GM23338 (cell line): ENCODE results near the gene ADAMTS19. TPM values are rescaled to one million over a fixed set of nuclear protein-coding genes. Genes with fewer than 3 reads are reported as not detected.
A peak's percentile ranks its signal among the peaks of the same experiment; 100 is the strongest.

Source experiments
- ATAC-seq: fragments of 200-7000 bp; cut with Tn5 transposase; 3 replicates; pipeline ENCODE4 v1.9.1; 2020
- DNase-seq: peaks from one replicate; pipeline ENCODE4 v3.0.0-alpha.2; 2015; ENCODE audit warnings: low spot score
- H2AFZ ChIP-seq: fragments of 200-600 bp; sonication (generic); 2 replicates; pipeline ENCODE4 v1.8.0; 2016; ENCODE audit warnings: antibody characterized with exemption, mild to moderate bottlenecking, moderate library complexity
- H3F3A ChIP-seq: fragments of 200-600 bp; sonication (generic); replicated peaks from 2 replicates; pipeline ENCODE4 v1.8.0; 2017; ENCODE audit warnings: antibody characterized with exemption, mixed run types, low read depth
- H3K27ac ChIP-seq: fragments of 200-600 bp; sonication (generic); 2 replicates; pipeline ENCODE4 v1.6.1; 2016; ENCODE audit warnings: low read depth
- H3K27me3 ChIP-seq: fragments of 200-600 bp; sonication (generic); 2 replicates; pipeline ENCODE4 v1.8.0; 2016; ENCODE audit warnings: mild to moderate bottlenecking, mixed run types, moderate library complexity; ENCODE audit not compliant: insufficient read depth
- H3K36me3 ChIP-seq: fragments of 200-600 bp; sonication (generic); 2 replicates; pipeline ENCODE4 v1.8.0; 2016; ENCODE audit warnings: mild to moderate bottlenecking; ENCODE audit not compliant: insufficient read depth
- H3K4me1 ChIP-seq: fragments of 200-600 bp; sonication (generic); 2 replicates; pipeline ENCODE4 v1.8.0; 2016; ENCODE audit warnings: mild to moderate bottlenecking, moderate library complexity; ENCODE audit not compliant: insufficient read depth
- H3K4me2 ChIP-seq: fragments of 200-600 bp; sonication (generic); 2 replicates; pipeline ENCODE4 v1.7.1; 2017; ENCODE audit warnings: mixed run types
- H3K4me3 ChIP-seq: fragments of 200-600 bp; sonication (generic); 2 replicates; pipeline ENCODE4 v1.6.1; 2016; ENCODE audit warnings: mixed run types
- H3K79me2 ChIP-seq: fragments of 200-600 bp; sonication (generic); replicated peaks from 2 replicates; pipeline ENCODE4 v1.8.0; 2017; ENCODE audit warnings: mild to moderate bottlenecking; ENCODE audit not compliant: insufficient read depth
- H3K9me2 ChIP-seq: fragments of 200-600 bp; sonication (generic); 2 replicates; pipeline ENCODE4 v1.8.0; 2017; ENCODE audit not compliant: insufficient read depth
- H4K20me1 ChIP-seq: fragments of 200-600 bp; sonication (generic); replicated peaks from 2 replicates; pipeline ENCODE4 v1.8.0; 2017; ENCODE audit warnings: mild to moderate bottlenecking; ENCODE audit not compliant: insufficient read depth
- H3K27ac Mint-ChIP-seq: 2 replicates; pipeline ENCODE4 v1.8.0; 2020; ENCODE audit warnings: inconsistent platforms, mild to moderate bottlenecking, moderate library complexity, mixed read lengths
- H3K27me3 Mint-ChIP-seq: 3 replicates; pipeline ENCODE4 v1.8.0; 2022; ENCODE audit warnings: low read depth, mild to moderate bottlenecking, moderate library complexity, mixed read lengths, inconsistent platforms; ENCODE audit not compliant: insufficient read depth, poor library complexity
- H3K36me3 Mint-ChIP-seq: 3 replicates; pipeline ENCODE4 v1.8.0; 2021; ENCODE audit warnings: low read depth, mild to moderate bottlenecking, inconsistent platforms, moderate library complexity, mixed read lengths
- H3K4me1 Mint-ChIP-seq: 3 replicates; pipeline ENCODE4 v1.8.0; 2020; ENCODE audit warnings: mild to moderate bottlenecking, inconsistent platforms, mixed read lengths
- H3K4me3 Mint-ChIP-seq: 3 replicates; pipeline ENCODE4 v1.8.0; 2021; ENCODE audit warnings: moderate library complexity, mild to moderate bottlenecking, inconsistent platforms, mixed read lengths
- H3K9me3 Mint-ChIP-seq: 3 replicates; pipeline ENCODE4 v1.8.0; 2020; ENCODE audit warnings: moderate library complexity, mild to moderate bottlenecking, inconsistent platforms, mixed read lengths
- CTCF ChIP-seq, 2 experiments: fragments of 200-600 bp in 1 of 2; sonication (generic) in 1 of 2; conservative IDR thresholded peaks; 2 replicates each; pipeline versions ENCODE4 v1.5.1 to v1.6.1; 2016 to 2017; ENCODE audit warnings: antibody characterized with exemption in 2 of 2, low read depth in 2 of 2, mild to moderate bottlenecking in 2 of 2, moderate library complexity in 1 of 2
- ETS1 ChIP-seq: IDR thresholded peaks from 2 replicates; pipeline ENCODE4 v1.6.1; 2016; ENCODE audit warnings: antibody characterized with exemption
- EZH2 ChIP-seq: fragments of 200-600 bp; sonication (generic); IDR thresholded peaks from one replicate; pipeline ENCODE4 v1.8.0; 2017; ENCODE audit warnings: antibody characterized with exemption, mild to moderate bottlenecking, low read depth; ENCODE audit not compliant: unreplicated experiment
- JUNB ChIP-seq: IDR thresholded peaks from one replicate; pipeline ENCODE4 v1.6.1; 2016; ENCODE audit warnings: antibody characterized with exemption; ENCODE audit not compliant: unreplicated experiment
- NANOG ChIP-seq: IDR thresholded peaks from 2 replicates; pipeline ENCODE4 v1.6.1; 2016; ENCODE audit warnings: antibody characterized with exemption, borderline replicate concordance
- POLR2AphosphoS5 ChIP-seq: IDR thresholded peaks from 2 replicates; pipeline ENCODE4 v1.6.1; 2016; ENCODE audit warnings: antibody characterized with exemption, low read depth
- REST ChIP-seq: IDR thresholded peaks from one replicate; pipeline ENCODE4 v1.6.1; 2018; ENCODE audit warnings: antibody characterized with exemption; ENCODE audit not compliant: unreplicated experiment
- STAT1 ChIP-seq: IDR thresholded peaks from one replicate; pipeline ENCODE4 v1.6.1; 2016; ENCODE audit warnings: antibody characterized with exemption; ENCODE audit not compliant: unreplicated experiment
- ZNF114 ChIP-seq: fragments of 250-450 bp; sonication (Bioruptor Pico); IDR thresholded peaks from 2 replicates; pipeline ENCODE4 v1.5.0; 2020; ENCODE audit warnings: mild to moderate bottlenecking, moderate library complexity
- ZNF331 ChIP-seq: fragments of 250-450 bp; sonication (Bioruptor Pico); IDR thresholded peaks from 2 replicates; pipeline ENCODE4 v1.5.0; 2020; ENCODE audit warnings: low read depth, mild to moderate bottlenecking, moderate library complexity
- ZNF462 ChIP-seq: fragments of 250-450 bp; sonication (Bioruptor Pico); IDR thresholded peaks from 2 replicates; pipeline ENCODE4 v1.5.0; 2020; ENCODE audit warnings: mild to moderate bottlenecking, moderate library complexity
- polyA plus RNA-seq: library from polyadenylated mRNA; unstranded; fragments of >200 nt; fragmentation: Nextera tagmentation; extraction: Ambion mirVana; gene quantifications from 2 replicates; pipeline ENCODE4 v1.2.1, GENCODE V29; 2016
- total RNA-seq: library from RNA; depleted of rRNA; stranded (reverse); fragments of >200 nt; shearing (Covaris generic); gene quantifications from 2 replicates; pipeline ENCODE4 v1.2.3, GENCODE V29; 2014

ADAMTS19 gene
- total and polyA plus RNA-seq, 2 experiments from 2014 or later, result 6.0 to 27.4 TPM

- no peak overlapping the region for H3K27ac Mint-ChIP-seq
- H3K9me3 Mint-ChIP-seq, result no peaks in the 10 kb centered on the region
- H3K4me1 ChIP-seq, result no peaks in the 10 kb centered on the region
- no peaks in the 10 kb centered on the region for H3K36me3 ChIP-seq
- ATAC-seq, result no peak; the same call in 2 of the 3 replicates
- H3K27me3 ChIP-seq, result no peaks in the 10 kb centered on the region
- no peak for TF ChIP-seq ZNF331 (CRISPR knock-in tag)
- TF ChIP-seq EZH2, result no peak
- no peak for TF ChIP-seq STAT1
- no peak for TF ChIP-seq ETS1
- no peak for TF ChIP-seq REST
- no peak for TF ChIP-seq NANOG
- TF ChIP-seq POLR2AphosphoS5, result no peak
- TF ChIP-seq CTCF (conservative IDR thresholded peaks at IDR 0.05; ENCODE audit: low read depth in 2 of 2), result no peak
- no peak for TF ChIP-seq ZNF462
- no peak for TF ChIP-seq JUNB
- TF ChIP-seq ZNF114 (CRISPR knock-in tag), result no peak
- H3K9me2 ChIP-seq, result peaks cover 14% of the 10 kb centered on the region; the same call in 1 of the 2 replicates
- no peaks in the 10 kb centered on the region for H3K36me3 Mint-ChIP-seq
- peaks cover 11% of the 10 kb centered on the region; the same call in 2 of the 3 replicates for H3K4me1 Mint-ChIP-seq
- no peak overlapping the region for H3K27ac ChIP-seq
- H3K4me3 ChIP-seq, result no peak overlapping the region
- H3K27me3 Mint-ChIP-seq, result no peaks in the 10 kb centered on the region
- no peaks in the 10 kb centered on the region for H3K79me2 ChIP-seq
- no peak overlapping the region for H3K4me2 ChIP-seq
- no peaks in the 10 kb centered on the region for H4K20me1 ChIP-seq
- no peak overlapping the region for H3K4me3 Mint-ChIP-seq
- no peaks in the 10 kb centered on the region for H3F3A ChIP-seq
- peak; percentile 4 for DNase-seq
- peak overlapping the region; percentile 33; the same call in 1 of the 2 replicates for H2AFZ ChIP-seq
Observed at GRCh38 chr5:129438322-129438721, 21.8 kb upstream of the ADAMTS19 start.
